AG04450 (cell line): ENCODE data around the gene RADIL. TPM values are rescaled to one million over a fixed set of nuclear protein-coding genes. Genes with fewer than 3 reads are reported as not detected.

ENCODE experiments used
- CTCF ChIA-PET: fragments of 300-600, 350-600 bp; formaldehyde crosslinking; extraction: SDS; loops from one replicate; lab custom pipeline; 2022; ENCODE audit warnings: antibody characterized with exemption, inconsistent platforms; lab: Charles Lee
- POLR2A ChIA-PET: fragments of 350-600 bp; formaldehyde crosslinking; extraction: SDS; loops from one replicate; lab custom pipeline; 2021; ENCODE audit warnings: antibody characterized with exemption, inconsistent platforms; lab: Yijun Ruan, JAX
- DNase-seq: peaks from one replicate; pipeline ENCODE4 v3.0.0-alpha.2; 2011; ENCODE audit warnings: low read depth, low spot score
- H3K27ac ChIP-seq: one replicate; pipeline ENCODE4 v1.5.1; 2012; ENCODE audit warnings: low read depth, low read length, control low read depth
- H3K27me3 ChIP-seq: one replicate; pipeline ENCODE4 v1.6.0; 2012; ENCODE audit warnings: low read length; ENCODE audit not compliant: control insufficient read depth, insufficient read depth
- H3K4me3 ChIP-seq: 2 replicates; pipeline ENCODE4 v1.5.1; 2011; ENCODE audit warnings: mild to moderate bottlenecking, low read depth, low read length, control low read depth
- H3K9me3 ChIP-seq: 2 replicates; pipeline ENCODE4 v1.5.1; 2012; ENCODE audit warnings: low read length; ENCODE audit not compliant: control insufficient read depth, insufficient read depth
- CTCF ChIP-seq: IDR thresholded peaks from 2 replicates; pipeline ENCODE4 v1.5.1; 2011; ENCODE audit warnings: low read depth, low read length, control low read depth, inconsistent platforms
- polyA plus RNA-seq: library from polyadenylated mRNA; depleted of rRNA; stranded (reverse); fragments of >200 nt; gene quantifications from 2 replicates; pipeline ENCODE4 v1.2.3, GENCODE V29; 2011

The RADIL gene
- polyA plus RNA-seq, 1 experiment, result 0.07 TPM

GRCh38 chr7:4883033-4883371, 514 bp downstream of the RADIL start:
- ChIA-PET POLR2A (interaction anchor here (0.9 kb wide), 1 partner anchor 41 kb away, joined by 3 read pairs; no protein-coding TSS in a partner anchor), CTCF (interaction anchor here (1.1 to 2.5 kb wide), 8 partner anchors 9 to 252 kb away, joined by 3 to 16 read pairs (median 4); no protein-coding TSS in a partner anchor)

GRCh38 chr7:4882169-4883032, 1.1 kb downstream of the RADIL start:
- DNase-seq, result no peak
- Histone ChIP-seq H3K9me3 (peaks cover 4% of the 10 kb centered on the region; the same call in 1 of the 2 replicates), H3K27ac (peak overlapping the region; percentile 21), H3K4me3 (peak overlapping the region; percentile 39), H3K27me3 (peaks cover 10% of the 10 kb centered on the region)
- POLR2A ChIA-PET, result interaction anchor here (0.9 kb wide), 1 partner anchor 40 kb away, joined by 3 read pairs; no protein-coding TSS in a partner anchor
- CTCF ChIA-PET, result interaction anchor here (0.5 to 2.5 kb wide), 4 partner anchors 8 to 203 kb away, joined by 3 to 16 read pairs (median 5); no protein-coding TSS in a partner anchor
- TF ChIP-seq CTCF, result no peak

More at GRCh38 chr7:4883033-4883371, 514 bp downstream of the RADIL start:
- peaks cover 4% of the 10 kb centered on the region; the same call in 1 of the 2 replicates for H3K9me3 ChIP-seq
- DNase-seq, result no peak
- peaks cover 10% of the 10 kb centered on the region for H3K27me3 ChIP-seq
- no peak for TF ChIP-seq CTCF
- H3K4me3 ChIP-seq, result peak overlapping the region; percentile 41
- H3K27ac ChIP-seq, result no peak overlapping the region

GRCh38 chr7:4880218-4880617, 3.3 kb downstream of the RADIL start:
- Histone ChIP-seq H3K9me3 (peaks cover 4% of the 10 kb centered on the region; the same call in 1 of the 2 replicates), H3K4me3 (no peak overlapping the region), H3K27me3 (peaks cover 10% of the 10 kb centered on the region), H3K27ac (no peak overlapping the region)
- CTCF ChIA-PET, result interaction anchor here (1.6 kb wide), 1 partner anchor 51 kb away, joined by 5 read pairs; no protein-coding TSS in a partner anchor
- no peak for TF ChIP-seq CTCF
- DNase-seq, result no peak
- POLR2A ChIA-PET, result interaction anchor here (0.7 kb wide), 1 partner anchor 96 kb away, joined by 12 read pairs; no protein-coding TSS in a partner anchor

- ChIA-PET CTCF (no interaction called here), POLR2A (no interaction called here)
- Histone ChIP-seq H3K9me3 (peaks cover 4% of the 10 kb centered on the region; the same call in 1 of the 2 replicates), H3K4me3 (no peak overlapping the region), H3K27me3 (peaks cover 10% of the 10 kb centered on the region), H3K27ac (no peak overlapping the region)
- no peak for TF ChIP-seq CTCF
- no peak for DNase-seq
Observed at GRCh38 chr7:4879396-4880081, 4.0 kb downstream of the RADIL start.
